ENCODE data around the gene TMEM200C.

TMEM200C gene

DNA sequence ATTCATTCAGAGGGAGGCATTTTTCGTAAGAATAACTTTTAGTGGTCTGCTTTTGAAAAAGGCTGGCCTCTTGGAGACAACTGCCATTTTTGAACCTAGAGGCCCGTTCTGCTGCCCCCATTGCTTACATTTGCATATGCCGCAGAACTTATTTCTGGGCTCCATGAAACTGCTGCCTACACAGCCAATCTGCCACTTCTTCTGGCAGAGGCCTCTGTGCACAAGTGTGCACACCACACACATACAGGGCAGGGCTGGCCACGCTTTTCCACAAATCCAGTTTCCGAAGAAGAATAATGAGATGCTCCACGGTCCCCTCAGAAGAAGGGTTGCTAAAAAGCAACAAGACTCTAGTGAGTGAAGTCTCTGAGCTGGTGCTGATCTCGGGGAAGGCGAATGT is 56.2 kb downstream of the TMEM200C start:
- in situ Hi-C loops (cut with HindIII; ENCODE audit: low sequenced_read_pairs): no loop called here
